ENCODE measurements around the gene GPC6.

DNA sequence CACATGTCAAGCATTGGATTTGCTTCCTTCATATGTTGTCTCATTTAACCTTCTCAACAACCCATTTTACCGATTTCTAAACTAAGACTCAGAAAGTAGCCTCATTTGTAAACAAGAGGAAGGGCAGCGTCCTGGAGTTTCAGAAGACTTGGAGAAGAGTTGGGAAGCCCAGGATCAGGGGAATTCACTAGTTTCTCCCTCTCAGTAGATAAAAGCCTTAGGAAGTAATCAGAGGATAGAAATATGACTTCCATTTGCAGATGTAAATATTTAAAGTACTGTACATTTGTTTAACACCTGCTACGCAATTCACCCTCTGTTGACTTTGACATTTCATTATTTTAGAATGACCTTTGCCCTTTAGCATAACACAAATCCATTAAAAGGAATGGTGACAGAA lies 1036.4 kb downstream of the GPC6 start:
- no peak for TF ChIP-seq SMC3 (IDR thresholded peaks at IDR 0.05; ENCODE audit: low read depth, low read length)
- TF ChIP-seq, protein P1, sequence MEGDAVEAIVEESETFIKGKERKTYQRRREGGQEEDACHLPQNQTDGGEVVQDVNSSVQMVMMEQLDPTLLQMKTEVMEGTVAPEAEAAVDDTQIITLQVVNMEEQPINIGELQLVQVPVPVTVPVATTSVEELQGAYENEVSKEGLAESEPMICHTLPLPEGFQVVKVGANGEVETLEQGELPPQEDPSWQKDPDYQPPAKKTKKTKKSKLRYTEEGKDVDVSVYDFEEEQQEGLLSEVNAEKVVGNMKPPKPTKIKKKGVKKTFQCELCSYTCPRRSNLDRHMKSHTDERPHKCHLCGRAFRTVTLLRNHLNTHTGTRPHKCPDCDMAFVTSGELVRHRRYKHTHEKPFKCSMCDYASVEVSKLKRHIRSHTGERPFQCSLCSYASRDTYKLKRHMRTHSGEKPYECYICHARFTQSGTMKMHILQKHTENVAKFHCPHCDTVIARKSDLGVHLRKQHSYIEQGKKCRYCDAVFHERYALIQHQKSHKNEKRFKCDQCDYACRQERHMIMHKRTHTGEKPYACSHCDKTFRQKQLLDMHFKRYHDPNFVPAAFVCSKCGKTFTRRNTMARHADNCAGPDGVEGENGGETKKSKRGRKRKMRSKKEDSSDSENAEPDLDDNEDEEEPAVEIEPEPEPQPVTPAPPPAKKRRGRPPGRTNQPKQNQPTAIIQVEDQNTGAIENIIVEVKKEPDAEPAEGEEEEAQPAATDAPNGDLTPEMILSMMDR (IDR thresholded peaks at IDR 0.05) = no peak
- TF ChIP-seq, protein P2, sequence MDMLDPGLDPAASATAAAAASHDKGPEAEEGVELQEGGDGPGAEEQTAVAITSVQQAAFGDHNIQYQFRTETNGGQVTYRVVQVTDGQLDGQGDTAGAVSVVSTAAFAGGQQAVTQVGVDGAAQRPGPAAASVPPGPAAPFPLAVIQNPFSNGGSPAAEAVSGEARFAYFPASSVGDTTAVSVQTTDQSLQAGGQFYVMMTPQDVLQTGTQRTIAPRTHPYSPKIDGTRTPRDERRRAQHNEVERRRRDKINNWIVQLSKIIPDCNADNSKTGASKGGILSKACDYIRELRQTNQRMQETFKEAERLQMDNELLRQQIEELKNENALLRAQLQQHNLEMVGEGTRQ (IDR thresholded peaks at IDR 0.05; ENCODE audit: borderline replicate concordance, low read depth, low read length) = no peak
- TF ChIP-seq, protein P3, sequence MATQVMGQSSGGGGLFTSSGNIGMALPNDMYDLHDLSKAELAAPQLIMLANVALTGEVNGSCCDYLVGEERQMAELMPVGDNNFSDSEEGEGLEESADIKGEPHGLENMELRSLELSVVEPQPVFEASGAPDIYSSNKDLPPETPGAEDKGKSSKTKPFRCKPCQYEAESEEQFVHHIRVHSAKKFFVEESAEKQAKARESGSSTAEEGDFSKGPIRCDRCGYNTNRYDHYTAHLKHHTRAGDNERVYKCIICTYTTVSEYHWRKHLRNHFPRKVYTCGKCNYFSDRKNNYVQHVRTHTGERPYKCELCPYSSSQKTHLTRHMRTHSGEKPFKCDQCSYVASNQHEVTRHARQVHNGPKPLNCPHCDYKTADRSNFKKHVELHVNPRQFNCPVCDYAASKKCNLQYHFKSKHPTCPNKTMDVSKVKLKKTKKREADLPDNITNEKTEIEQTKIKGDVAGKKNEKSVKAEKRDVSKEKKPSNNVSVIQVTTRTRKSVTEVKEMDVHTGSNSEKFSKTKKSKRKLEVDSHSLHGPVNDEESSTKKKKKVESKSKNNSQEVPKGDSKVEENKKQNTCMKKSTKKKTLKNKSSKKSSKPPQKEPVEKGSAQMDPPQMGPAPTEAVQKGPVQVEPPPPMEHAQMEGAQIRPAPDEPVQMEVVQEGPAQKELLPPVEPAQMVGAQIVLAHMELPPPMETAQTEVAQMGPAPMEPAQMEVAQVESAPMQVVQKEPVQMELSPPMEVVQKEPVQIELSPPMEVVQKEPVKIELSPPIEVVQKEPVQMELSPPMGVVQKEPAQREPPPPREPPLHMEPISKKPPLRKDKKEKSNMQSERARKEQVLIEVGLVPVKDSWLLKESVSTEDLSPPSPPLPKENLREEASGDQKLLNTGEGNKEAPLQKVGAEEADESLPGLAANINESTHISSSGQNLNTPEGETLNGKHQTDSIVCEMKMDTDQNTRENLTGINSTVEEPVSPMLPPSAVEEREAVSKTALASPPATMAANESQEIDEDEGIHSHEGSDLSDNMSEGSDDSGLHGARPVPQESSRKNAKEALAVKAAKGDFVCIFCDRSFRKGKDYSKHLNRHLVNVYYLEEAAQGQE (IDR thresholded peaks at IDR 0.05; ENCODE audit: low read depth, low read length) = no peak
- no peak for TF ChIP-seq RAD21 (IDR thresholded peaks at IDR 0.05; ENCODE audit: low read length)
- no peak for TF ChIP-seq NFIC (IDR thresholded peaks at IDR 0.05; ENCODE audit: borderline replicate concordance)
- TF ChIP-seq POLR2AphosphoS5 (IDR thresholded peaks at IDR 0.05; ENCODE audit: low read depth, low read length) = no peak
- TF ChIP-seq TAF1 (IDR thresholded peaks at IDR 0.05; ENCODE audit: borderline replicate concordance, low read depth, low read length) = no peak
- no peak for TF ChIP-seq EP300 (IDR thresholded peaks at IDR 0.05; ENCODE audit: borderline replicate concordance in 1 of 2, low read depth in 1 of 2, low read length in 1 of 2)
- no peak for TF ChIP-seq MXI1 (IDR thresholded peaks at IDR 0.05; ENCODE audit: low read depth, low read length)
- TF ChIP-seq SIN3A (IDR thresholded peaks at IDR 0.05; ENCODE audit: borderline replicate concordance, low read depth, low read length) = no peak
- TF ChIP-seq NRF1 (IDR thresholded peaks at IDR 0.05; ENCODE audit: low read depth, low read length) = no peak
